Measurements from ENCODE around the gene CANX.
"Not testable (repeated sequence)": the region's sequence is repeated elsewhere in the genome, so short reads cannot be mapped to it uniquely, and the experiment has no call there.

CANX gene

DNA sequence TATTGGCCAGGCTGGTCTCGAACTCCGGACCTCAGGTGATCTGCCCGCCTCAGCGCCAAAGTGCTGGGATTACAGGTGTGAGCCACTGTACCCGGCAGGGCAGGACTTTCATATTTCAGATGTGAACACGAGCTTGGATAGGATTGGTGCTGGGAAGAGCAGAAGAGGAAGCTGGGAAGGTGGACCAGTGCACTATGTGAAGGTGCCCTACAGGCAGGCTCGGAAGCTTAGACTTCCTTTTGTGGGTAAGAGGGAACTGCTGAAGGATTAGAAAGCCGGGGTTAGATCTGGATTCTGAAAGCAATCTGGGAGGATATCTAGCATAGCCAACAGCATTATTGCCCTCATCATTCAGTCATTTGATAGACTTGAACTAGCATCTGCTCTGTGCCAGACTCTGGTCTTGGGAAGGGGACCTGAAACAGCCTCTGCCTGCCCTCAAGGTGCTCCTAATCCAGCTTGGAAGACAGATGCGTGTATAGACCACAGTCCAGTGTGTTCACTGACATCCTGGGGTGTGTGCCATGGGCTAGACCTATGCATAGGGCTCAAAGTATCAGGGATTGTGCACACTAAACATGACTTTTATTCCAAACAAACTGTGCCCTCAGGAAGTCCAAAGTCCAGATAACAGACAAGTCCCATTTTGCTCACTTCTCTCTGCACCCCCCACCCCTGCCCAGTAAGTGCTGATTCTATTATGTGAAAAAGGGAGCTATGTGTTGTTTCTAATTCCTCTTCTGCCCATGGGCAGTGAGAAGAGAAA lies 18.6 kb upstream of the CANX start:
- no peak overlapping the region for H3K4me3 ChIP-seq (ENCODE audit: low read length)
- H3K4me1 ChIP-seq (ENCODE audit: control insufficient read depth, insufficient read depth, low read length) = peaks cover 7% of the 10 kb centered on the region
- H3K27ac ChIP-seq (ENCODE audit: low read depth, low read length) = no peak overlapping the region
- H3K36me3 ChIP-seq (ENCODE audit: control insufficient read depth, insufficient read depth, low read length) = no peaks in the 10 kb centered on the region
- no peaks in the 10 kb centered on the region for H3K27me3 ChIP-seq (ENCODE audit: control insufficient read depth, insufficient read depth, low read length)
- no peak overlapping the region for H3K9ac ChIP-seq (ENCODE audit: low read length)

DNA sequence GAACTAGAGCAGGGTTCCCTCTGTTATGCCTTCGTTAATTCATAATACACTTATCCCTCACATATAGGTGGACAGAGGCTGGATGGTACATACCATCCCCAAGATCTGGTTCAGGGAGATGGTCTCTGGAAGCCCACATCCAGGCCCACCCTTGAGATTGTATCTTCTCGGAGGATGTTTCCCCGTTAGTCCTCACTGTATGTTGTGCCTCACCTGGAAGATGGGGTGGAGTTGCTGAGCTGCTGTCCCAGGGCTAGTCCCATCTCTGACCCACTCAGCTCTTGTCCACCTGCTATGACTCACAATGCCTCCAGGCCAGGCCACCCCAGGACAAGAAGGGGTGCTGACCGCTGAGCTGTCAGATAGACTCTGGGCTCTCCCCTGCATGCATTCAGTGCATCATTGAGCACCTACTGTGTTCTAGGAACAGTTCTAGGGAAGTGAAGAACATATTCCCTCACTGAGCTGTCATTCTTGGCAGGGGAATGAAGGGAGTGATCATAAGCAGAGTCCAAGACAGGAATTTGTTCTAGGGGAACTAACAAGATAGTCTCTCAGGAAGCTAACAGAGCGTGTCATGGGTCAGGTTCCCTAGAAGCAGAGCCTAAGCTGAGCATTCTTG lies 17.9 kb upstream of the CANX start, which contains the start of gene CBY3:
CBY3 (minus strand) TSS at position 255 of the 622 bp plus-strand sequence; CDS start at position 139, 116 bp downstream.
- Histone ChIP-seq H3K27ac (ENCODE audit: low read depth, low read length) (no peak within 1 kb of the TSS), H3K36me3 (ENCODE audit: control insufficient read depth, insufficient read depth, low read length) (no peaks in the 10 kb centered on the region), H3K4me3 (ENCODE audit: low read length) (no peak within 1 kb of the TSS), H3K4me1 (ENCODE audit: control insufficient read depth, insufficient read depth, low read length) (peaks cover 7% of the 10 kb centered on the region), H3K27me3 (ENCODE audit: control insufficient read depth, insufficient read depth, low read length) (no peaks in the 10 kb centered on the region), H3K9ac (ENCODE audit: low read length) (no peak within 1 kb of the TSS)

DNA sequence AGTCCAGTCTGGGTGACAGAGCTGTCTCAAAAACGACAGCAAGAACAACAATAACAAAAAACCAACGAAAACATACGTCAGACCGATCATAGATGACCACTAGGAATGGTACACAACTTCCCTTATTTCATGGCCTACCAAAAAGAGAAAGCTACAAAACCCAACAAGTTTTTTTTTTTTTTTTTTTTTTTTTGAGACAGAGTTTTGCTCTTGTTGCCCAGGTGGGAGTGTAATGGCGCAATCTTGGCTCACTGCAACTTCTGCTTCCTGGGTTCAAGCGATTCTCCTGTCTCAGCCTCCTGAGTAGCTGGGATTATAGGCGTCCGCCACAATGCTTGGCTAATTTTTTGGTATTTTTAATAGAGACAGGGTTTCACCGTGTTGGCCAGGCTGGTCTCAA lies 9.6 kb upstream of the CANX start:
- not testable (repeated sequence) for H3K4me1 ChIP-seq (ENCODE audit: control insufficient read depth, insufficient read depth, low read length); H3K9ac ChIP-seq (ENCODE audit: low read length); H3K27me3 ChIP-seq (ENCODE audit: control insufficient read depth, insufficient read depth, low read length); H3K4me3 ChIP-seq (ENCODE audit: low read length); H3K36me3 ChIP-seq (ENCODE audit: control insufficient read depth, insufficient read depth, low read length); H3K27ac ChIP-seq (ENCODE audit: low read depth, low read length)

DNA sequence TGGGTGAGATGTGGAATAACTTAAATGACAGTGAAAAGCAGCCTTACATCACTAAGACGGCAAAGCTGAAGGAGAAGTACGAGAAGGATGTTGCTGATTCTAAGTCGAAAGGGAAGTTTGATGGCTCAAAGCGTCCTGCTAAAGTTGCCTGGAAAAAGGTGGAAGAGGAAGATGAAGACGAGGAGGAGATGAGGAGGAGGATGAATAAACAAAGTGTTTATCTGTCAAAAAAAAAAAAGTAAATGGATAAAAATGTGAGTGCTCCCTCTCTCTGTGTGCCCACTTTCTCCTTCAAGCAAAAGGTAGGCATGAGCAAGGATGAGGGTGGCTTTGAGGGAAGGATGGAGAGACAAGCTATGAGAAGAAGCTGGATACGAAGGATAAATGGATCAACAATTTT lies 4.2 kb upstream of the CANX start:
- H3K4me1 ChIP-seq (ENCODE audit: control insufficient read depth, insufficient read depth, low read length) = peaks cover 6% of the 10 kb centered on the region

DNA sequence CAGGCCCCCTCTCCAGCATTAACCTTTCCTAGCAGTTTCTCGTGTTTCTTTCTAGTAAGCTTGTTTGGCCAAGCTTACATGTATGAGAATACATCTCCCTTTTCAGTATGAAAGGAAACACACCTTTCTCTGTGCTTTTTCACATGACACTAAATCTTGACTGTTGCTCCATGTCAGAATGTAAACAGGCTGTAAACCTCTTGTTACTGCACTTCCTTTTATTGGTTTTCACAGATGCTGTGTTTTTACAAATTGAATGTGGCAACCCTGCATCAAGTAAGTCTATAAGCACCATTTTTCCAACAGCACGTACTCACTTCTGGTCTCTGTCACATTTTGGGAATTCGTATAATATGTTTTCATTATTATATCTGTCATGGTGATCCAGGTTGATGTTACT lies 2.2 kb upstream of the CANX start:
- Histone ChIP-seq H3K27me3 (ENCODE audit: control insufficient read depth, insufficient read depth, low read length) (no peaks in the 10 kb centered on the region), H3K4me3 (ENCODE audit: low read length) (no peak overlapping the region), H3K4me1 (ENCODE audit: control insufficient read depth, insufficient read depth, low read length) (peaks cover 14% of the 10 kb centered on the region), H3K27ac (ENCODE audit: low read depth, low read length) (no peak overlapping the region), H3K36me3 (ENCODE audit: control insufficient read depth, insufficient read depth, low read length) (no peaks in the 10 kb centered on the region), H3K9ac (ENCODE audit: low read length) (no peak overlapping the region)

More for the DNA sequence above, 4.2 kb upstream of the CANX start:
- no peak overlapping the region for H3K27ac ChIP-seq (ENCODE audit: low read depth, low read length)
- no peaks in the 10 kb centered on the region for H3K36me3 ChIP-seq (ENCODE audit: control insufficient read depth, insufficient read depth, low read length)
- H3K9ac ChIP-seq (ENCODE audit: low read length) = no peak overlapping the region
- H3K27me3 ChIP-seq (ENCODE audit: control insufficient read depth, insufficient read depth, low read length) = no peaks in the 10 kb centered on the region
- H3K4me3 ChIP-seq (ENCODE audit: low read length) = no peak overlapping the region

DNA sequence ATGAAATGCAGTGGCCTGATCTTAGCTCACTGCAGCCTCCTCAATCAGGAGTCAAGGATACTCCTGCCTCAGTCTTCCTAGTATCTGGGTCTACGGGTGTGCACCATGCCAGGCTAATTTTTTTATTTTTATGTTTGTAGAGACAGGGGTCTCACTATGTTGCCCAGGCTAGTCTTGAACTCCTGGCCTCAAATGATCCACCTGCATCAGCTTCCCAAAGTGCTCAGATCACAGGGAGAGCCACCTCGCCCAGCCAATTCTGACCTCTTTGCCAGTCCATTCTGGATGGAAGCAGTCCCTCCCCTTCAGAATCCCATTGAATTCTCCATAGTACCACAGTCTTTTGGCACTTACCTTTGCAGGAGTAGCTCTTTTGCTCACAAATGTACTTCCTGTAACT lies 1.7 kb upstream of the CANX start:
- Histone ChIP-seq H3K27ac (ENCODE audit: low read depth, low read length) (peak overlapping the region; percentile 94), H3K4me1 (ENCODE audit: control insufficient read depth, insufficient read depth, low read length) (peaks cover 14% of the 10 kb centered on the region), H3K9ac (ENCODE audit: low read length) (no peak overlapping the region), H3K27me3 (ENCODE audit: control insufficient read depth, insufficient read depth, low read length) (no peaks in the 10 kb centered on the region), H3K4me3 (ENCODE audit: low read length) (no peak overlapping the region), H3K36me3 (ENCODE audit: control insufficient read depth, insufficient read depth, low read length) (no peaks in the 10 kb centered on the region)

DNA sequence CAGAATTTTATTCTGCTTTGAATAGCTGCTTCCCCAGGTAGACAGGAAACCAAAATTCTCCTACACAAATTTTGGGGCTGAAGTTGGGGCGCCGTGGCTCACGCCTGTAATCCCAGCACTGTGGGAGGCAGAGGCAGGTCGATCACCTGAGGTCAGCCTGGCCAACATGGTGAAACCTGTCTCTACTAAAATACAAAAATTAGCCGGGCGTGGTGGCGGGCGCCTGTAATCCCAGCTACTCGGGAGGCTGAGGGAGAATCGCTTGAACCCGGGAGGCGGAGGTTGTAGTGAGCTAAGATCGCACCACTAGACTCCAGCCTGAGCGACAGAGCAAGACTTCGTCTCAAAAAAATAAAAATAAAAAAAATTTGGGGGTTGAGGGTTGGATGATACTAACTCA lies 1.2 kb upstream of the CANX start:
- Histone ChIP-seq H3K4me3 (ENCODE audit: low read length) (peak overlapping the region; percentile 89), H3K4me1 (ENCODE audit: control insufficient read depth, insufficient read depth, low read length) (peaks cover 14% of the 10 kb centered on the region), H3K27ac (ENCODE audit: low read depth, low read length) (peak overlapping the region; percentile 94), H3K9ac (ENCODE audit: low read length) (peak overlapping the region; percentile 51)
- not testable (repeated sequence) for H3K36me3 ChIP-seq (ENCODE audit: control insufficient read depth, insufficient read depth, low read length); H3K27me3 ChIP-seq (ENCODE audit: control insufficient read depth, insufficient read depth, low read length)

DNA sequence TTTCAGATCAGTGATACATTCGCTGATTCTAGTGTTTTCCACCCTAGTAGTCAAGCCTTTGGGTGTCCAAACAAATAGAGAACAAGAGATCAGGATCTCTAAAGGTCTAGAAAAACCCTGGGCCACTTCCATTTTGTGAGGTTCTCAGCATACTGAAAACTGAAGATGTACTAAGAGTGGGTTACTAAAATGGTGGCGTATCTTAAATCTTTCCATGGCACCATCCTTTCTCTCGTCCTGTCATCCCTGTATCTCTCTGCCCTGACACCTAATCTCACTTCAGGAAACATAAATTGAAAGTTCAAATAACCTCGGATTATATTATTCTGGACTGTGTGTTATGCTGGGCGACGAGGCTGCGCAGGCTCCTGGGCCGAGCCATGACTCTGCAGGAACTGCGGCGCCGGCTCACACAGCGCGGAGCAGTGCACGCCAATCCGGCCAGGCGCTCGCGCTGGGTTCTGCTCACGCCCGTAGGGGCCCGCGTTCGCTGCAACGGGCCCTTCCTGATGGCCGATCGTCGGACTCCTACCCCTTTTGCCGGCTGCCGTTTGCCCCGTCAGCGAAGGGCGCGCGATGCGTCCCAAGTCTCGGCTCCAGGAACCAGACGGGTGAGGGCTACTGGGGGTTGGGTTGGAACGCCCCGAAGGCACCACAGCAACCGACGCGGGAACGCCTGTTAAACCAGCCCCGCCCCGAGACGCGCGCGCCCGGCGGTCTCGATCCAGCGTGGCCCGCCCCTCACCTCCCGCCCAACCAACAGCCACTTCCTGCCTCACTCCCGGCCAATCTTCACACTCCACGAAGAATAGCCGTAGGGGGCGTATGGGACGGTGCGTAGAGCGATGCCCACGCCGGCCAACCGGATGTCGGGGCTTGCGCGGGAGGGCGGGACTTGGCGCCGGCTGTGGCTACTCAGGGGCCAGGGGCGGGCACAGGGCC lies 503 bp upstream of the CANX start:
- peaks cover 14% of the 10 kb centered on the region for H3K4me1 ChIP-seq (ENCODE audit: control insufficient read depth, insufficient read depth, low read length)
- no peaks in the 10 kb centered on the region for H3K27me3 ChIP-seq (ENCODE audit: control insufficient read depth, insufficient read depth, low read length)
- peak overlapping the region; percentile 51 for H3K9ac ChIP-seq (ENCODE audit: low read length)
- H3K27ac ChIP-seq (ENCODE audit: low read depth, low read length) = peak overlapping the region; percentile 96
- peak overlapping the region; percentile 89 for H3K4me3 ChIP-seq (ENCODE audit: low read length)
- H3K36me3 ChIP-seq (ENCODE audit: control insufficient read depth, insufficient read depth, low read length) = no peaks in the 10 kb centered on the region

DNA sequence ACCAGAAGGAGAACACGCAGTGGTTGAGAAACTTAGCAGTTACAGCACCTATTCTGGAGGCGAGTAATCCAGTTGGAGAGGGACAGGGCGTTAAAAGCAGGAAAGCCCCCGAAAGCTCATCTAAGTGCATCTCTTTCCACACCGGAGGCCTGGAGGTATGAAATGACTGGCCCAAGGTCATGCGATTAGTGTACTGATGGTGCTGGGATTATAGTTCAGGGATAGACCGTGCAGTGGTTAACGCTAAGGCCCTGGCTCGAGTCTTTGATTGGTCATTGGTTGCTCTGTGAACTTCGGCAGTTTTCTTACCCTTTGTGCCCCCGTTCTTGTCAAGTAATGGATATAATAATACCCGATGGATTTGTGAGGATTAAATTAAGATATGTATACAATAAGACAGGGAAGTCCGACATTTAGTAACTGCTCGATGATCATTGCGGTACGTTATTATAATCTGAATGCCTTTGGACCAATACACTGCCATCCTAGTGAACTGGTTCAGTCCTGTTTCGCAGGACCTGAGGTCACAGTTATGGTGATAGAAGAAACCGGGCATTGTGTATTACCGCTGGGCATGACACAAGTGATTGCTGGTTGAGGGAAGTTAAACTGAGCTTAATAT lies 960 bp downstream of the CANX start:
- Histone ChIP-seq H3K4me3 (ENCODE audit: low read length) (peak overlapping the region; percentile 95), H3K4me1 (ENCODE audit: control insufficient read depth, insufficient read depth, low read length) (peaks cover 14% of the 10 kb centered on the region), H3K27ac (ENCODE audit: low read depth, low read length) (peak overlapping the region; percentile 96), H3K36me3 (ENCODE audit: control insufficient read depth, insufficient read depth, low read length) (no peaks in the 10 kb centered on the region), H3K9ac (ENCODE audit: low read length) (peak overlapping the region; percentile 96), H3K27me3 (ENCODE audit: control insufficient read depth, insufficient read depth, low read length) (no peaks in the 10 kb centered on the region)

DNA sequence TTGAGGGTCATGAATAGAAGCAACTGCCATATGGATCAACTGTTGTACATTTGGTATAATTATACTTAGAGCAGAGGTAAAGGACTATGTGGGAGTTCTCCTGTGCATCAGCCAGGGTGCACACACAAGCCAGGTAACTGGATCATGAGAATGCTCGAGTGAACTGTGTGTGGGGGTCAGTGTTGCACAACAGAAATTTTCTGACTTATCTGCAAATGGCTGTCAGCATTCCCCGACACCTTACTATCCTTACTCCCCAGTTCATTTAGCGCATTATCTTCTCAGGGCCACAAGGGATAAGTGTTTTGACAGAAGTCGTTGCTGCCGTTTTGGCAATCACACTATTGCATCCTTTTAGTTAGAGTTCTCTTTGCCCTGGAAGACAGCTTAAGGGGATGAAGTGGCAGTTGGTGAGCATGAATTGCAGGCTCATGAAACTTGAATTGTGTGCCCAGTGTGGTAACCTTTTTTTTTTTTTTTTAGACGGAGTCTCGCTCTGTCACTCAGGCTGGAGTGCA lies 1.7 kb downstream of the CANX start:
- H3K4me3 ChIP-seq (ENCODE audit: low read length) = peak overlapping the region; percentile 46
- no peaks in the 10 kb centered on the region for H3K27me3 ChIP-seq (ENCODE audit: control insufficient read depth, insufficient read depth, low read length)
- H3K9ac ChIP-seq (ENCODE audit: low read length) = no peak overlapping the region
- H3K36me3 ChIP-seq (ENCODE audit: control insufficient read depth, insufficient read depth, low read length) = no peaks in the 10 kb centered on the region
- peaks cover 14% of the 10 kb centered on the region for H3K4me1 ChIP-seq (ENCODE audit: control insufficient read depth, insufficient read depth, low read length)
- no peak overlapping the region for H3K27ac ChIP-seq (ENCODE audit: low read depth, low read length)

DNA sequence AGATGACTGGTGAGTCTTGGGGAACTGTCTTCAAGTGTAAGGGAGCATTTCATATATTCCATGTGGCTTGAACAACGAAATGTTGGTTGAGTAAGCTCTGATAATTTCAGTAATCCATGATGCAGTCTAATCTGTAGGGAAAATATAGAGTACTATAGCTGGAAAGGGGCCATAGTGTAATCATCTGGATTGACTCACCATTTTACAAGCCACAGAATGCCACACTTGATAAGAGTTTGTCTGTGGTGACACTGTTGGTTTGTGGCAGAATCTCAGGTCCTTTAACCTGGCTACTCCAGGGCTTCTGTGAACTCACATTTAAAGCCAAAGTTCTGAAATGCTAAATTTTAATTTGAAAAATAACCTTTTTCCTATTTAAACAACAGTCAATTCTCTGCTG lies 17.5 kb downstream of the CANX start:
- H3K36me3 ChIP-seq (ENCODE audit: control insufficient read depth, insufficient read depth, low read length) = peaks cover 28% of the 10 kb centered on the region
- no peak overlapping the region for H3K9ac ChIP-seq (ENCODE audit: low read length)
- H3K4me3 ChIP-seq (ENCODE audit: low read length) = no peak overlapping the region
- H3K27ac ChIP-seq (ENCODE audit: low read depth, low read length) = no peak overlapping the region
- H3K4me1 ChIP-seq (ENCODE audit: control insufficient read depth, insufficient read depth, low read length) = no peaks in the 10 kb centered on the region
- H3K27me3 ChIP-seq (ENCODE audit: control insufficient read depth, insufficient read depth, low read length) = no peaks in the 10 kb centered on the region

DNA sequence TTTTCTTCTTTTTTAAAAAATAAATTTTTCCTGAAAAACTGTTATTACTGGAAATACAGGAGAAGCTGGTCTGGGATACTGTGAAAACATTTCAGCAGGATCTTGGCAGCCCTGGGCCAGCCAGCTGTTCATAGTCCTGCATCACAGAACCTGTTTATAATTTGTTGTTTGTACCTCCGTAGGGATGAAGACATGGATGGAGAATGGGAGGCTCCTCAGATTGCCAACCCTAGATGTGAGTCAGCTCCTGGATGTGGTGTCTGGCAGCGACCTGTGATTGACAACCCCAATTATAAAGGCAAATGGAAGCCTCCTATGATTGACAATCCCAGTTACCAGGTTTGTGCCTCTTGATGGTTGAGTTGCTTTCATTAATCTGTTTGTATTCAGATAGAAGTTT lies 21.5 kb downstream of the CANX start:
- no peaks in the 10 kb centered on the region for H3K27me3 ChIP-seq (ENCODE audit: control insufficient read depth, insufficient read depth, low read length)
- peaks cover 51% of the 10 kb centered on the region for H3K36me3 ChIP-seq (ENCODE audit: control insufficient read depth, insufficient read depth, low read length)
- H3K4me3 ChIP-seq (ENCODE audit: low read length) = no peak overlapping the region
- H3K4me1 ChIP-seq (ENCODE audit: control insufficient read depth, insufficient read depth, low read length) = no peaks in the 10 kb centered on the region
- H3K9ac ChIP-seq (ENCODE audit: low read length) = no peak overlapping the region
- H3K27ac ChIP-seq (ENCODE audit: low read depth, low read length) = no peak overlapping the region
